Neural crest cell (in vitro differentiated cells): ENCODE data around the gene CCN5. TPM values are rescaled to one million over a fixed set of nuclear protein-coding genes. Genes with fewer than 3 reads are reported as not detected.
A peak's percentile ranks its signal among the peaks of the same experiment; 100 is the strongest.
"Not testable (repeated sequence)": the region's sequence is repeated elsewhere in the genome, so short reads cannot be mapped to it uniquely, and the experiment has no call there.

Source experiments
- DNase-seq: peaks from one replicate; pipeline ENCODE4 v3.0.0; 2021; ENCODE audit warnings: low read depth, mixed read lengths, low spot score
- H3K27ac Mint-ChIP-seq: one replicate; pipeline ENCODE4 v1.8.0; 2021; ENCODE audit warnings: mild to moderate bottlenecking, mixed read lengths; ENCODE audit not compliant: unreplicated experiment
- H3K27me3 Mint-ChIP-seq: 2 replicates; pipeline ENCODE4 v1.8.0; 2021; ENCODE audit warnings: low read depth, mild to moderate bottlenecking, mixed read lengths
- H3K36me3 Mint-ChIP-seq: 2 replicates; pipeline ENCODE4 v1.8.0; 2021; ENCODE audit warnings: low read depth, mild to moderate bottlenecking, mixed read lengths
- H3K4me1 Mint-ChIP-seq: 2 replicates; pipeline ENCODE4 v1.8.0; 2021; ENCODE audit warnings: mixed read lengths
- H3K4me3 Mint-ChIP-seq: one replicate; pipeline ENCODE4 v1.8.0; 2021; ENCODE audit warnings: mild to moderate bottlenecking, mixed read lengths
- H3K9me3 Mint-ChIP-seq: 2 replicates; pipeline ENCODE4 v1.8.0; 2021; ENCODE audit warnings: mixed read lengths
- CTCF ChIP-seq: fragments of 200-600 bp; sonication (generic); conservative IDR thresholded peaks from 2 replicates; pipeline ENCODE4 v1.5.0; 2021; ENCODE audit warnings: antibody characterized with exemption, mild to moderate bottlenecking
- long read RNA-seq: library from polyadenylated mRNA; unstranded; transcript quantifications from one replicate; pipeline ENCODE4 v2.0.0, GENCODE V29; 2020
- total RNA-seq: library from RNA; stranded (reverse); gene quantifications from 2 replicates; pipeline ENCODE4 v1.2.1, GENCODE V29; 2021

The CCN5 gene
- total RNA-seq = not detected in 2 replicates
- long read RNA-seq = 0 reads

- Mint-ChIP-seq H3K4me1 (no peaks in the 10 kb centered on the region), H3K36me3 (no peaks in the 10 kb centered on the region), H3K4me3 (no peak within 1 kb of the TSS), H3K27ac (peak within 1 kb of the TSS; percentile 87), H3K9me3 (no peaks in the 10 kb centered on the region), H3K27me3 (no peaks in the 10 kb centered on the region)
- TF ChIP-seq CTCF = no peak
- no peak for DNase-seq
Measured at GRCh38 chr20:44714701-44715498, at the start of gene CCN5. Gene CCN5, plus strand, starts transcription at chr20:44715369. Its CDS starts 22 bp downstream, at chr20:44715391.

- Mint-ChIP-seq H3K4me3 (no peak overlapping the region), H3K27ac (no peak overlapping the region), H3K4me1 (no peaks in the 10 kb centered on the region), H3K27me3 (peaks cover 14% of the 10 kb centered on the region), H3K9me3 (no peaks in the 10 kb centered on the region), H3K36me3 (no peaks in the 10 kb centered on the region)
- DNase-seq = no peak
- no peak for TF ChIP-seq CTCF
Measured at GRCh38 chr20:44666066-44666465, 49.1 kb upstream of the CCN5 start.

- H3K9me3 Mint-ChIP-seq, DNase-seq, H3K36me3 Mint-ChIP-seq, H3K4me1 Mint-ChIP-seq, H3K4me3 Mint-ChIP-seq, H3K27ac Mint-ChIP-seq: not testable (repeated sequence)
- H3K27me3 Mint-ChIP-seq = peaks cover 16% of the 10 kb centered on the region
Measured at GRCh38 chr20:44670851-44671250, 44.3 kb upstream of the CCN5 start.

- not testable (repeated sequence) for H3K4me1 Mint-ChIP-seq, H3K36me3 Mint-ChIP-seq
- peaks cover 12% of the 10 kb centered on the region for H3K27me3 Mint-ChIP-seq
Measured at GRCh38 chr20:44671541-44671940, 43.6 kb upstream of the CCN5 start.

GRCh38 chr20:44672318-44672902, 42.8 kb upstream of the CCN5 start:
- H3K36me3 Mint-ChIP-seq, H3K27ac Mint-ChIP-seq, DNase-seq, H3K9me3 Mint-ChIP-seq, H3K4me3 Mint-ChIP-seq, H3K4me1 Mint-ChIP-seq: not testable (repeated sequence)
- peaks cover 12% of the 10 kb centered on the region for H3K27me3 Mint-ChIP-seq

More at GRCh38 chr20:44671541-44671940, 43.6 kb upstream of the CCN5 start:
- H3K9me3 Mint-ChIP-seq, DNase-seq, H3K4me3 Mint-ChIP-seq, H3K27ac Mint-ChIP-seq: not testable (repeated sequence)

GRCh38 chr20:44678242-44678641, 36.9 kb upstream of the CCN5 start:
- Mint-ChIP-seq H3K27ac (peak overlapping the region; percentile 43), H3K36me3 (no peaks in the 10 kb centered on the region), H3K4me3 (no peak overlapping the region), H3K27me3 (peaks cover 5% of the 10 kb centered on the region), H3K9me3 (no peaks in the 10 kb centered on the region), H3K4me1 (peaks cover 3% of the 10 kb centered on the region)
- DNase-seq = no peak
- TF ChIP-seq CTCF = no peak

- no peaks in the 10 kb centered on the region for H3K9me3 Mint-ChIP-seq
- H3K4me1 Mint-ChIP-seq = peaks cover 3% of the 10 kb centered on the region
- H3K27me3 Mint-ChIP-seq = peaks cover 10% of the 10 kb centered on the region
- no peak for TF ChIP-seq CTCF
- no peaks in the 10 kb centered on the region for H3K36me3 Mint-ChIP-seq
- no peak overlapping the region for H3K27ac Mint-ChIP-seq
- no peak overlapping the region for H3K4me3 Mint-ChIP-seq
- no peak for DNase-seq
Measured at GRCh38 chr20:44678990-44679611, 36.1 kb upstream of the CCN5 start.
